Prostate gland (tissue), 2 donors: Measurements from ENCODE around the gene RPTN.

Experiments used
- POLR2AphosphoS5 ChIP-seq: sonication (generic); formaldehyde crosslinking; IDR thresholded peaks from one replicate; pipeline ENCODE4 v1.6.1; 2017; ENCODE audit warnings: antibody characterized with exemption
- TF ChIP-seq, protein P1 (sequence below), 4 experiments: fragments of 200-600 bp in 2 of 4; fragments of 450-650 bp in 2 of 4; sonication (generic) in 2 of 4; IDR thresholded peaks; 1 replicate in 3 of 4; 2 replicates in 1 of 4; pipeline ENCODE4 v1.5.1; 2016 to 2019; ENCODE audit warnings: antibody characterized with exemption in 4 of 4, mild to moderate bottlenecking in 2 of 4, moderate library complexity in 2 of 4

DNA sequence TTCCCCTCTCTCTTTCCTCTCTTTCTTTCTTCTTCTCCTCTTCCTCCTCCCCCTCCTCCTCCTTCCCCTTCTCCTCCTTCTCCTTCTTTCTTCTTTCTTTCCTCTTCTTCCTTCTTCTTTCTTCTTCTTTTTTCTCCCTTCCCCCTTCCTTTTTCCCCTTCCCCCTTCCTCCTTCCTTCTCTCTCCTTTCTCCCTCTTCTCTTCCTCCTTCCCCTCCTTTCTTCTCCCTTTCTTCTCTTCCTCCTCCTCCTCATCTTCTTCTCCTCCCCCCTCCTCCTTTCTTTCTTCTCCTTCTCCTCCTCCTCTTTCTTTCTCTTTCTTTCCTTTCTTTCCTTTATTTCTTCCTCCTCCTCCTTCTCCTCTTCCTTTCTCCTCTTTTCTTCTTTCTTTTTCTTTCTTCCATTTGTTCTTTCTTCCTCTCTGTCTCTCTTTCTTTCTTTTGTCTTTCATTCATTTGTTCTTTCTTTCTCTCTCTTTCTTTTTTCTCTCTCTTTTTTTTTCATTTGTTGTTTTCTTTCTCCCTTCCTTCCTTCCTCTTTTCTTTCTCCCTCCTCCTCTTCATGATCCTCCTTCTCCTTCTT lies 38.4 kb upstream of the RPTN start:
- no peak for TF ChIP-seq POLR2AphosphoS5
- TF ChIP-seq, protein P1, sequence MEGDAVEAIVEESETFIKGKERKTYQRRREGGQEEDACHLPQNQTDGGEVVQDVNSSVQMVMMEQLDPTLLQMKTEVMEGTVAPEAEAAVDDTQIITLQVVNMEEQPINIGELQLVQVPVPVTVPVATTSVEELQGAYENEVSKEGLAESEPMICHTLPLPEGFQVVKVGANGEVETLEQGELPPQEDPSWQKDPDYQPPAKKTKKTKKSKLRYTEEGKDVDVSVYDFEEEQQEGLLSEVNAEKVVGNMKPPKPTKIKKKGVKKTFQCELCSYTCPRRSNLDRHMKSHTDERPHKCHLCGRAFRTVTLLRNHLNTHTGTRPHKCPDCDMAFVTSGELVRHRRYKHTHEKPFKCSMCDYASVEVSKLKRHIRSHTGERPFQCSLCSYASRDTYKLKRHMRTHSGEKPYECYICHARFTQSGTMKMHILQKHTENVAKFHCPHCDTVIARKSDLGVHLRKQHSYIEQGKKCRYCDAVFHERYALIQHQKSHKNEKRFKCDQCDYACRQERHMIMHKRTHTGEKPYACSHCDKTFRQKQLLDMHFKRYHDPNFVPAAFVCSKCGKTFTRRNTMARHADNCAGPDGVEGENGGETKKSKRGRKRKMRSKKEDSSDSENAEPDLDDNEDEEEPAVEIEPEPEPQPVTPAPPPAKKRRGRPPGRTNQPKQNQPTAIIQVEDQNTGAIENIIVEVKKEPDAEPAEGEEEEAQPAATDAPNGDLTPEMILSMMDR (IDR thresholded peaks at IDR 0.05) = no peak
